Measurements from ENCODE around the gene AIP. TPM values are rescaled to one million over a fixed set of nuclear protein-coding genes. Genes with fewer than 3 reads are reported as not detected.

AIP gene
- total and polyA plus RNA-seq, 2 donors (not counting 3 experiments of a cell fraction or from before 2014, with no cell fraction given), result 46.3 to 114 TPM

DNA sequence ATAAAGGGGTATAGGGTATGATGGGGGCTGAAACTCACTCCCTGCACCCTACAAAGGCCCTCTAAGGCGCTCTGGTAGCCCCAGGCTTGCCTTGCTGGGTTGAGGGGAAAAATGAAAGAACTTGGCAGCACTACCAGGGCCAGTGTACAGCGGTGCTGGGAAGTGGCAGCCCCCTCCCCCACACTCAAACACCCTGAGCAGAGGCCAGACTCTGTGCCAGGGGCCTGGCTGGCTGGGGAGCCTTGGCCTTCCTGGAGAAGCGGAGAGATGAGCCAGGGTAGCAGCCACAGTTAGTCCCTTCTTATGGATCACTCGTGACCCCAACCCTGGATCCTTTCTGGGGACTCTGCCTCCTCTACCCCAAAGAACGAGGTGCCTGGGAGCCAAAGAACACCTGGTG lies 16.5 kb upstream of the AIP start:
- Histone ChIP-seq H3K36me3 (ENCODE audit: control insufficient read depth in 2 of 2, extremely low read depth in 1 of 2, insufficient read depth in 2 of 2, low read length in 2 of 2) (no peaks in the 10 kb centered on the region), H3K4me3 (replicated peaks in 1 of 3; ENCODE audit: insufficient read depth in 1 of 3, low read depth in 1 of 3, low read length in 3 of 3) (no peak overlapping the region), H2AFZ (ENCODE audit: low read depth, low read length) (no peak overlapping the region), H4K20me1 (replicated peaks; ENCODE audit: control insufficient read depth, extremely low read depth, insufficient read depth, low read length) (no peaks in the 10 kb centered on the region), H3K4me1 (ENCODE audit: control insufficient read depth, extremely low read depth, insufficient read depth, low read length) (peaks cover 19% of the 10 kb centered on the region), H3K4me2 (ENCODE audit: insufficient read depth, low read length) (no peak overlapping the region), H3K27ac (ENCODE audit: insufficient read depth, low read depth, low read length) (no peak overlapping the region), H3K9me1 (replicated peaks; ENCODE audit: control insufficient read depth, extremely low read depth, insufficient read depth, low read length) (no peaks in the 10 kb centered on the region), H3K9ac (replicated peaks; ENCODE audit: extremely low read depth, insufficient read depth, low read length) (no peak overlapping the region), H3K27me3 (ENCODE audit: control insufficient read depth in 2 of 2, insufficient read depth in 2 of 2, low read length in 2 of 2) (no peaks in the 10 kb centered on the region), H3K9me3 (replicated peaks; ENCODE audit: control insufficient read depth, insufficient read depth, low read length) (no peaks in the 10 kb centered on the region), H3K79me2 (ENCODE audit: control insufficient read depth, insufficient read depth, low read length) (no peaks in the 10 kb centered on the region)
- POLR2A ChIA-PET, result no interaction called here
- DNase-seq (ENCODE audit: low read depth, low spot score), result no peak
- TF ChIP-seq POLR2A (IDR thresholded peaks at IDR 0.05; ENCODE audit: low read depth, low read length) (no peak), EZH2 (IDR thresholded peaks at IDR 0.05; ENCODE audit: borderline replicate concordance, low read depth, low read length, severe bottlenecking) (no peak), GATA2 (IDR thresholded peaks at IDR 0.05; ENCODE audit: insufficient read depth, insufficient read length, low read depth, low read length) (no peak), MYC (IDR thresholded peaks at IDR 0.05; ENCODE audit: low read depth, low read length) (no peak)
- TF ChIP-seq, protein P1, sequence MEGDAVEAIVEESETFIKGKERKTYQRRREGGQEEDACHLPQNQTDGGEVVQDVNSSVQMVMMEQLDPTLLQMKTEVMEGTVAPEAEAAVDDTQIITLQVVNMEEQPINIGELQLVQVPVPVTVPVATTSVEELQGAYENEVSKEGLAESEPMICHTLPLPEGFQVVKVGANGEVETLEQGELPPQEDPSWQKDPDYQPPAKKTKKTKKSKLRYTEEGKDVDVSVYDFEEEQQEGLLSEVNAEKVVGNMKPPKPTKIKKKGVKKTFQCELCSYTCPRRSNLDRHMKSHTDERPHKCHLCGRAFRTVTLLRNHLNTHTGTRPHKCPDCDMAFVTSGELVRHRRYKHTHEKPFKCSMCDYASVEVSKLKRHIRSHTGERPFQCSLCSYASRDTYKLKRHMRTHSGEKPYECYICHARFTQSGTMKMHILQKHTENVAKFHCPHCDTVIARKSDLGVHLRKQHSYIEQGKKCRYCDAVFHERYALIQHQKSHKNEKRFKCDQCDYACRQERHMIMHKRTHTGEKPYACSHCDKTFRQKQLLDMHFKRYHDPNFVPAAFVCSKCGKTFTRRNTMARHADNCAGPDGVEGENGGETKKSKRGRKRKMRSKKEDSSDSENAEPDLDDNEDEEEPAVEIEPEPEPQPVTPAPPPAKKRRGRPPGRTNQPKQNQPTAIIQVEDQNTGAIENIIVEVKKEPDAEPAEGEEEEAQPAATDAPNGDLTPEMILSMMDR (IDR thresholded peaks at IDR 0.05; ENCODE audit: extremely low read depth in 1 of 2, insufficient read depth in 1 of 2, low read depth in 1 of 2, low read length in 2 of 2), result no peak
- TF ChIP-seq, protein P2, sequence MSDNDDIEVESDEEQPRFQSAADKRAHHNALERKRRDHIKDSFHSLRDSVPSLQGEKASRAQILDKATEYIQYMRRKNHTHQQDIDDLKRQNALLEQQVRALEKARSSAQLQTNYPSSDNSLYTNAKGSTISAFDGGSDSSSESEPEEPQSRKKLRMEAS (IDR thresholded peaks at IDR 0.05; ENCODE audit: insufficient read depth, insufficient read length), result no peak
- no TSS peak for BruUV-seq (replicated peaks)
- FAIRE-seq, result no peak
- dilution Hi-C loops (cut with MboI; ENCODE audit: extremely low pct_ligation_motif_present, low sequenced_read_pairs), result no loop called here
- CTCF ChIA-PET, result no interaction called here
- intact Hi-C loops (cut with micrococcal nuclease), result loop anchor here (5.0 kb wide), 1 partner anchor 96 kb away; no protein-coding TSS in a partner anchor

All from endothelial cell of umbilical vein (primary cell).